Activated naive CD4-positive, alpha-beta T cell treated with anti-CD3 and anti-CD28 coated beads for 36 hours (primary cell): ENCODE measurements around the gene IL1RL1. TPM values are rescaled to one million over a fixed set of nuclear protein-coding genes. Genes with fewer than 3 reads are reported as not detected.

ENCODE experiments used
- CTCF ChIA-PET: fragments of 350-600 bp; sonication (Branson Sonifier 250); formaldehyde crosslinking; loops from one replicate; lab custom pipeline; 2021; ENCODE audit warnings: antibody characterized with exemption; lab: Charles Lee
- DNase-seq: peaks from one replicate; pipeline ENCODE4 v3.0.0-alpha.2; 2020
- H3K27ac Mint-ChIP-seq: one replicate; pipeline ENCODE4 v1.8.0; 2021; ENCODE audit warnings: mild to moderate bottlenecking, mixed read lengths
- H3K27me3 Mint-ChIP-seq: one replicate; pipeline ENCODE4 v1.8.0; 2021; ENCODE audit warnings: low read depth, mixed read lengths
- H3K36me3 Mint-ChIP-seq: one replicate; pipeline ENCODE4 v1.8.0; 2021; ENCODE audit warnings: low read depth, mixed read lengths
- H3K4me1 Mint-ChIP-seq: one replicate; pipeline ENCODE4 v1.8.0; 2021; ENCODE audit warnings: low read depth, mixed read lengths
- H3K4me3 Mint-ChIP-seq: one replicate; pipeline ENCODE4 v1.8.0; 2021; ENCODE audit warnings: mild to moderate bottlenecking, moderate library complexity, mixed read lengths
- H3K9me3 Mint-ChIP-seq: one replicate; pipeline ENCODE4 v1.8.0; 2021; ENCODE audit warnings: mixed read lengths
- intact Hi-C: fragments of 100-400 bp; cut with micrococcal nuclease; formaldehyde crosslinking; loops from one replicate; pipeline ENCODE4 v1.15.1; 2023
- total RNA-seq, 2 experiments: library from RNA; stranded (reverse); gene quantifications; one replicate each; pipeline ENCODE4 v1.2.3, GENCODE V29; 2021

The IL1RL1 gene
- total RNA-seq, 2 experiments from 2014 or later = 0.22 to 0.43 TPM

- DNase-seq = no peak
- Mint-ChIP-seq H3K27me3 (no peaks in the 10 kb centered on the region), H3K9me3 (no peaks in the 10 kb centered on the region), H3K4me1 (peaks cover 10% of the 10 kb centered on the region), H3K27ac (no peak overlapping the region), H3K36me3 (no peaks in the 10 kb centered on the region), H3K4me3 (no peak overlapping the region)
- intact Hi-C loops = no loop called here
- CTCF ChIA-PET = interaction anchor here (0.6 kb wide), 1 partner anchor 15 kb away, joined by 5 read pairs; no protein-coding TSS in a partner anchor
Measured at GRCh38 chr2:102340778-102341177, 29.4 kb downstream of the IL1RL1 start.

- Mint-ChIP-seq H3K27me3 (no peaks in the 10 kb centered on the region), H3K36me3 (no peaks in the 10 kb centered on the region), H3K9me3 (no peaks in the 10 kb centered on the region), H3K4me3 (no peak overlapping the region), H3K4me1 (peaks cover 2% of the 10 kb centered on the region), H3K27ac (no peak overlapping the region)
- CTCF ChIA-PET = interaction anchor here (0.6 kb wide), 1 partner anchor 30 kb away, joined by 3 read pairs; no protein-coding TSS in a partner anchor
- intact Hi-C loops = no loop called here
- DNase-seq = no peak
Measured at GRCh38 chr2:102342888-102343287, 31.5 kb downstream of the IL1RL1 start.

- no peaks in the 10 kb centered on the region for H3K4me1 Mint-ChIP-seq
- CTCF ChIA-PET = interaction anchor here (0.7 to 1.6 kb wide), 2 partner anchors 12 to 108 kb away, joined by 3 read pairs; no protein-coding TSS in a partner anchor
- H3K9me3 Mint-ChIP-seq = no peaks in the 10 kb centered on the region
- no peaks in the 10 kb centered on the region for H3K27me3 Mint-ChIP-seq
- DNase-seq = no peak
- H3K36me3 Mint-ChIP-seq = no peaks in the 10 kb centered on the region
- intact Hi-C loops = no loop called here
- H3K27ac Mint-ChIP-seq = no peak overlapping the region
- no peak overlapping the region for H3K4me3 Mint-ChIP-seq
Measured at GRCh38 chr2:102344397-102344796, 33.0 kb downstream of the IL1RL1 start.

- DNase-seq = no peak
- Mint-ChIP-seq H3K4me3 (no peak overlapping the region), H3K4me1 (no peaks in the 10 kb centered on the region), H3K36me3 (no peaks in the 10 kb centered on the region), H3K9me3 (no peaks in the 10 kb centered on the region), H3K27me3 (no peaks in the 10 kb centered on the region), H3K27ac (no peak overlapping the region)
- CTCF ChIA-PET = no interaction called here
- intact Hi-C loops = no loop called here
Measured at GRCh38 chr2:102345329-102345920, 34.1 kb downstream of the IL1RL1 start.

- no peaks in the 10 kb centered on the region for H3K27me3 Mint-ChIP-seq
- no peaks in the 10 kb centered on the region for H3K9me3 Mint-ChIP-seq
- no peaks in the 10 kb centered on the region for H3K4me1 Mint-ChIP-seq
- no peak overlapping the region for H3K4me3 Mint-ChIP-seq
- no peaks in the 10 kb centered on the region for H3K36me3 Mint-ChIP-seq
- CTCF ChIA-PET = no interaction called here
- intact Hi-C loops = no loop called here
- DNase-seq = no peak
- no peak overlapping the region for H3K27ac Mint-ChIP-seq
Measured at GRCh38 chr2:102346381-102347130, 35.2 kb downstream of the IL1RL1 start.

GRCh38 chr2:102350137-102350793 is 38.9 kb downstream of the IL1RL1 start:
- intact Hi-C loops = no loop called here
- DNase-seq = no peak
- H3K36me3 Mint-ChIP-seq = no peaks in the 10 kb centered on the region
- peaks cover 1% of the 10 kb centered on the region for H3K4me1 Mint-ChIP-seq
- no peaks in the 10 kb centered on the region for H3K27me3 Mint-ChIP-seq
- CTCF ChIA-PET = interaction anchor here (1.0 to 2.0 kb wide), 5 partner anchors 43 to 344 kb away, joined by 3 to 5 read pairs (median 3); no protein-coding TSS in a partner anchor
- H3K4me3 Mint-ChIP-seq = no peak overlapping the region
- H3K27ac Mint-ChIP-seq = no peak overlapping the region
- no peaks in the 10 kb centered on the region for H3K9me3 Mint-ChIP-seq

GRCh38 chr2:102355526-102356380 is 44.4 kb downstream of the IL1RL1 start, which contains the start of gene IL18R1:
IL18R1 (plus strand) TSS chr2:102355796; CDS start chr2:102362661, 6,865 bp downstream.
- Mint-ChIP-seq H3K9me3 (no peaks in the 10 kb centered on the region), H3K27ac (peak within 1 kb of the TSS; percentile 96), H3K4me1 (peaks cover 45% of the 10 kb centered on the region), H3K4me3 (peak within 1 kb of the TSS; percentile 99), H3K36me3 (peaks cover 8% of the 10 kb centered on the region), H3K27me3 (no peaks in the 10 kb centered on the region)
- peak; percentile 74 for DNase-seq
- intact Hi-C loops = loop anchor here (1.0 to 5.0 kb wide), 6 partner anchors 12 to 473 kb away; no protein-coding TSS in a partner anchor
- CTCF ChIA-PET = interaction anchor here (0.6 to 4.9 kb wide), 23 partner anchors 9 to 1085 kb away, joined by 3 to 49 read pairs (median 3); no protein-coding TSS in a partner anchor

GRCh38 chr2:102356381-102356712 is 45.0 kb downstream of the IL1RL1 start:
- Mint-ChIP-seq H3K36me3 (peaks cover 11% of the 10 kb centered on the region), H3K4me3 (peak overlapping the region; percentile 99), H3K4me1 (peaks cover 50% of the 10 kb centered on the region), H3K9me3 (no peaks in the 10 kb centered on the region), H3K27me3 (no peaks in the 10 kb centered on the region), H3K27ac (peak overlapping the region; percentile 96)
- CTCF ChIA-PET = interaction anchor here (0.7 to 4.9 kb wide), 22 partner anchors 8 to 1086 kb away, joined by 3 to 49 read pairs (median 4); no protein-coding TSS in a partner anchor
- DNase-seq = no peak
- intact Hi-C loops = loop anchor here (1.0 to 5.0 kb wide), 5 partner anchors 11 to 474 kb away; no protein-coding TSS in a partner anchor

GRCh38 chr2:102356741-102357140 is 45.4 kb downstream of the IL1RL1 start:
- peak overlapping the region; percentile 99 for H3K4me3 Mint-ChIP-seq
- H3K4me1 Mint-ChIP-seq = peaks cover 54% of the 10 kb centered on the region
- H3K36me3 Mint-ChIP-seq = peaks cover 15% of the 10 kb centered on the region
- intact Hi-C loops = loop anchor here (1.0 to 5.0 kb wide), 5 partner anchors 11 to 474 kb away; no protein-coding TSS in a partner anchor
- no peak for DNase-seq
- peak overlapping the region; percentile 96 for H3K27ac Mint-ChIP-seq
- no peaks in the 10 kb centered on the region for H3K27me3 Mint-ChIP-seq
- H3K9me3 Mint-ChIP-seq = no peaks in the 10 kb centered on the region
- CTCF ChIA-PET = interaction anchor here (0.9 to 4.9 kb wide), 11 partner anchors 8 to 142 kb away, joined by 3 to 49 read pairs (median 5); no protein-coding TSS in a partner anchor

- H3K36me3 Mint-ChIP-seq = peaks cover 24% of the 10 kb centered on the region
- peaks cover 63% of the 10 kb centered on the region for H3K4me1 Mint-ChIP-seq
- intact Hi-C loops = loop anchor here (5.0 kb wide), 1 partner anchor 476 kb away; no protein-coding TSS in a partner anchor
- peak overlapping the region; percentile 99 for H3K4me3 Mint-ChIP-seq
- H3K27me3 Mint-ChIP-seq = no peaks in the 10 kb centered on the region
- CTCF ChIA-PET = interaction anchor here (0.7 to 4.9 kb wide), 4 partner anchors 10 to 474 kb away, joined by 3 to 49 read pairs (median 10); no protein-coding TSS in a partner anchor
- peak overlapping the region; percentile 39 for H3K27ac Mint-ChIP-seq
- H3K9me3 Mint-ChIP-seq = no peaks in the 10 kb centered on the region
- DNase-seq = no peak
Measured at GRCh38 chr2:102357937-102358336, 46.6 kb downstream of the IL1RL1 start.

GRCh38 chr2:102358496-102358895 is 47.1 kb downstream of the IL1RL1 start:
- Mint-ChIP-seq H3K4me3 (peak overlapping the region; percentile 99), H3K27ac (no peak overlapping the region), H3K27me3 (no peaks in the 10 kb centered on the region), H3K4me1 (peaks cover 68% of the 10 kb centered on the region), H3K36me3 (peaks cover 29% of the 10 kb centered on the region), H3K9me3 (no peaks in the 10 kb centered on the region)
- CTCF ChIA-PET = interaction anchor here (0.7 to 4.9 kb wide), 4 partner anchors 10 to 474 kb away, joined by 3 to 49 read pairs (median 10); no protein-coding TSS in a partner anchor
- intact Hi-C loops = loop anchor here (5.0 kb wide), 1 partner anchor 476 kb away; no protein-coding TSS in a partner anchor
- DNase-seq = peak; percentile 36
